Smooth muscle cell (in vitro differentiated cells): ENCODE data around the gene INMT. TPM values are rescaled to one million over a fixed set of nuclear protein-coding genes. Genes with fewer than 3 reads are reported as not detected.

ENCODE experiments used
- DNase-seq: peaks from one replicate; lab custom pipeline; 2025; ENCODE audit not compliant: unreplicated experiment; lab: John Stamatoyannopoulos, UW
- H2AFZ ChIP-seq: fragments of 200-600 bp; sonication (generic); 2 replicates; pipeline ENCODE4 v1.6.0; 2016; ENCODE audit warnings: antibody characterized with exemption, low read depth, mild to moderate bottlenecking
- H3F3A ChIP-seq: fragments of 200-600 bp; sonication (generic); 2 replicates; pipeline ENCODE4 v1.6.0; 2017; ENCODE audit warnings: antibody characterized with exemption, low read depth
- H3K27ac ChIP-seq: fragments of 200-600 bp; sonication (generic); 2 replicates; pipeline ENCODE4 v1.5.1; 2016; ENCODE audit warnings: low read depth, mild to moderate bottlenecking
- H3K27me3 ChIP-seq: fragments of 200-600 bp; sonication (generic); 2 replicates; pipeline ENCODE4 v1.6.1; 2016; ENCODE audit warnings: low read depth, mild to moderate bottlenecking
- H3K36me3 ChIP-seq: fragments of 200-600 bp; sonication (generic); 2 replicates; pipeline ENCODE4 v1.5.1; 2016; ENCODE audit warnings: low read depth
- H3K4me1 ChIP-seq: fragments of 200-600 bp; sonication (generic); 2 replicates; pipeline ENCODE4 v1.5.1; 2016; ENCODE audit warnings: low read depth
- H3K4me2 ChIP-seq: fragments of 200-600 bp; sonication (generic); 2 replicates; pipeline ENCODE4 v1.6.0; 2016; ENCODE audit warnings: mild to moderate bottlenecking
- H3K4me3 ChIP-seq: fragments of 200-600 bp; sonication (generic); 2 replicates; pipeline ENCODE4 v1.5.1; 2016; ENCODE audit warnings: mild to moderate bottlenecking
- H3K79me2 ChIP-seq: fragments of 200-600 bp; sonication (generic); 2 replicates; pipeline ENCODE4 v1.6.0; 2016; ENCODE audit warnings: low read depth, mild to moderate bottlenecking
- H3K9ac ChIP-seq: fragments of 200-600 bp; sonication (generic); 2 replicates; pipeline ENCODE4 v1.6.0; 2016; ENCODE audit warnings: low read depth
- H3K9me3 ChIP-seq: fragments of 200-600 bp; sonication (generic); replicated peaks from 2 replicates; pipeline ENCODE4 v1.5.1; 2016; ENCODE audit warnings: low read depth
- H4K20me1 ChIP-seq: fragments of 200-600 bp; sonication (generic); 2 replicates; pipeline ENCODE4 v1.6.0; 2016; ENCODE audit warnings: low read depth
- CTCF ChIP-seq: fragments of 200-600 bp; sonication (generic); IDR thresholded peaks from 2 replicates; pipeline ENCODE4 v1.5.1; 2017; ENCODE audit warnings: borderline replicate concordance, mild to moderate bottlenecking, antibody characterized with exemption; ENCODE audit not compliant: insufficient read depth, poor library complexity, severe bottlenecking
- WGBS: methylation state at CpG from one replicate; pipeline ENCODE4 v1.1.7; 2016; ENCODE audit warnings: low lambda C conversion rate; 5-methylcytosine and 5-hydroxymethylcytosine counted together
- polyA plus RNA-seq: library from polyadenylated mRNA; unstranded; fragments of >200 nt; fragmentation: Nextera tagmentation; extraction: Ambion mirVana; gene quantifications from 2 replicates; pipeline ENCODE4 v1.2.1, GENCODE V29; 2016
- total RNA-seq: library from RNA; depleted of rRNA; stranded (reverse); fragments of >200 nt; gene quantifications from 2 replicates; pipeline ENCODE4 v1.2.3, GENCODE V29; 2014

INMT gene
- total and polyA plus RNA-seq, 2 experiments from 2014 or later = 2.3 to 4.0 TPM

- H3K4me2 ChIP-seq = no peak overlapping the region
- no peak overlapping the region for H3K27ac ChIP-seq
- TF ChIP-seq CTCF = no peak
- no peaks in the 10 kb centered on the region for H3K4me1 ChIP-seq
- H3K9me3 ChIP-seq = no peaks in the 10 kb centered on the region
- no peak for DNase-seq
- no peak overlapping the region for H2AFZ ChIP-seq
- H4K20me1 ChIP-seq = no peaks in the 10 kb centered on the region
- H3K79me2 ChIP-seq = no peaks in the 10 kb centered on the region
- WGBS = 73% methylated on average over 6 of the region's 6 CpGs
- H3K9ac ChIP-seq = no peak overlapping the region
- no peaks in the 10 kb centered on the region for H3K27me3 ChIP-seq
- no peaks in the 10 kb centered on the region for H3F3A ChIP-seq
- no peaks in the 10 kb centered on the region for H3K36me3 ChIP-seq
- no peak overlapping the region for H3K4me3 ChIP-seq
These were observed 42.4 kb upstream of the INMT start for GRCh38 chr7:30709549-30709948.

GRCh38 chr7:30710669-30711068, 41.3 kb upstream of the INMT start:
- Histone ChIP-seq H3K9ac (no peak overlapping the region), H3K27me3 (no peaks in the 10 kb centered on the region), H4K20me1 (no peaks in the 10 kb centered on the region), H3K4me2 (no peak overlapping the region), H3K4me3 (no peak overlapping the region), H3K9me3 (no peaks in the 10 kb centered on the region), H3K79me2 (no peaks in the 10 kb centered on the region), H3K27ac (no peak overlapping the region), H2AFZ (no peak overlapping the region), H3F3A (no peaks in the 10 kb centered on the region), H3K36me3 (no peaks in the 10 kb centered on the region), H3K4me1 (no peaks in the 10 kb centered on the region)
- no peak for DNase-seq
- no peak for TF ChIP-seq CTCF
- 97% methylated on average over 4 of the region's 4 CpGs for WGBS

- Histone ChIP-seq H3K27me3 (no peaks in the 10 kb centered on the region), H3K4me3 (no peak overlapping the region), H2AFZ (no peak overlapping the region), H3K9ac (no peak overlapping the region), H3K27ac (no peak overlapping the region), H3K79me2 (no peaks in the 10 kb centered on the region), H3K36me3 (no peaks in the 10 kb centered on the region), H3K9me3 (no peaks in the 10 kb centered on the region), H3F3A (no peaks in the 10 kb centered on the region), H3K4me2 (no peak overlapping the region), H3K4me1 (no peaks in the 10 kb centered on the region), H4K20me1 (no peaks in the 10 kb centered on the region)
- no peak for TF ChIP-seq CTCF
- 84% methylated on average over 6 of the region's 6 CpGs for WGBS
- no peak for DNase-seq
These were observed 38.5 kb upstream of the INMT start for GRCh38 chr7:30713392-30713791.

GRCh38 chr7:30714129-30714528, 37.8 kb upstream of the INMT start:
- no peaks in the 10 kb centered on the region for H3F3A ChIP-seq
- H3K9me3 ChIP-seq = no peaks in the 10 kb centered on the region
- H2AFZ ChIP-seq = no peak overlapping the region
- no peak for DNase-seq
- H3K4me1 ChIP-seq = no peaks in the 10 kb centered on the region
- H3K4me3 ChIP-seq = no peak overlapping the region
- H3K36me3 ChIP-seq = no peaks in the 10 kb centered on the region
- no peaks in the 10 kb centered on the region for H3K79me2 ChIP-seq
- no peak for TF ChIP-seq CTCF
- no peaks in the 10 kb centered on the region for H4K20me1 ChIP-seq
- H3K27me3 ChIP-seq = no peaks in the 10 kb centered on the region
- 92% methylated on average over 1 of the region's 1 CpG for WGBS
- no peak overlapping the region for H3K9ac ChIP-seq
- H3K27ac ChIP-seq = no peak overlapping the region
- H3K4me2 ChIP-seq = no peak overlapping the region
